ENCODE data around the gene CYP26B1.

DNA sequence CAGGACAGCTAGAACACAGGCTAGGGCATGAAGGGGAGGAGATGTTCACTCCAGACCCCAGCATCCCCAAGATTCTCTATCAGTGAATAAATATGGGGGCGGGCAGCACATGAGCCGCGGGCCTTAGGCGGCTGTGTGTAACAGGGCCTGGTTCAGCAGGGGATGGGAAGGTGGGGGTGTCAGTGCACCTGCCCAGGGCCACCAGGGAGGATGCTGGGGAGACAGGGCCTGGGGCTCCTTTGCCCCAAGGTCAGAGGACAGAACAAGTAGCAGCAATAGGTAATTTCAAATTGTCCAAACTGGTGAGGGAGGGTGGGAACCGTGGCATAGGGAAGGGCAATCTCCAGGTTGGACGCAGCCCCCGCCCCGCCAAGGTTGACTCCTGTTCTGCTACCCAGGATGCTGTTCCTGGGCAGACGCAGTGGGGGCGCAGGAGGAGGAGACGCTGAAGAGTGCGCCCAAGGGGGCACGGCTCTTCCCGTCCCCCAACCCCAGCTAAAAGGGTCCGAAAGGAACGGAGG, 16.2 kb downstream of the CYP26B1 start:
- TF ChIP-seq POLR2A (IDR thresholded peaks at IDR 0.05) = no peak
- TF ChIP-seq, protein P1, sequence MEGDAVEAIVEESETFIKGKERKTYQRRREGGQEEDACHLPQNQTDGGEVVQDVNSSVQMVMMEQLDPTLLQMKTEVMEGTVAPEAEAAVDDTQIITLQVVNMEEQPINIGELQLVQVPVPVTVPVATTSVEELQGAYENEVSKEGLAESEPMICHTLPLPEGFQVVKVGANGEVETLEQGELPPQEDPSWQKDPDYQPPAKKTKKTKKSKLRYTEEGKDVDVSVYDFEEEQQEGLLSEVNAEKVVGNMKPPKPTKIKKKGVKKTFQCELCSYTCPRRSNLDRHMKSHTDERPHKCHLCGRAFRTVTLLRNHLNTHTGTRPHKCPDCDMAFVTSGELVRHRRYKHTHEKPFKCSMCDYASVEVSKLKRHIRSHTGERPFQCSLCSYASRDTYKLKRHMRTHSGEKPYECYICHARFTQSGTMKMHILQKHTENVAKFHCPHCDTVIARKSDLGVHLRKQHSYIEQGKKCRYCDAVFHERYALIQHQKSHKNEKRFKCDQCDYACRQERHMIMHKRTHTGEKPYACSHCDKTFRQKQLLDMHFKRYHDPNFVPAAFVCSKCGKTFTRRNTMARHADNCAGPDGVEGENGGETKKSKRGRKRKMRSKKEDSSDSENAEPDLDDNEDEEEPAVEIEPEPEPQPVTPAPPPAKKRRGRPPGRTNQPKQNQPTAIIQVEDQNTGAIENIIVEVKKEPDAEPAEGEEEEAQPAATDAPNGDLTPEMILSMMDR (IDR thresholded peaks at IDR 0.05) = no peak
